Vagina (tissue), 2 donors: ENCODE measurements around the gene TRMT2A. TPM values are rescaled to one million over a fixed set of nuclear protein-coding genes. Genes with fewer than 3 reads are reported as not detected.

Experiments
- DNase-seq, 2 donors: peaks; one replicate each; pipeline ENCODE4 v3.0.0-alpha.2; 2017; ENCODE audit errors: extremely low spot score in 2 of 2
- H3K27ac ChIP-seq: fragments of 200-600 bp; sonication (generic); one replicate; pipeline ENCODE4 v1.5.1; 2019
- H3K27me3 ChIP-seq: fragments of 200-600 bp; sonication (generic); one replicate; pipeline ENCODE4 v1.5.1; 2019
- H3K36me3 ChIP-seq, 2 donors: fragments of 200-600 bp; sonication (generic); one replicate each; pipeline ENCODE4 v1.5.1; 2017 to 2019
- H3K4me1 ChIP-seq: fragments of 200-600 bp; sonication (generic); one replicate; pipeline ENCODE4 v1.5.1; 2019
- H3K4me3 ChIP-seq, 2 donors: fragments of 200-600 bp; sonication (generic); 1 replicate in 1 of 2; 2 replicates in 1 of 2; pipeline ENCODE4 v1.5.1; 2016 to 2019
- H3K9me3 ChIP-seq: fragments of 200-600 bp; sonication (generic); one replicate; pipeline ENCODE4 v1.5.1; 2019
- CTCF ChIP-seq, 3 experiments: fragments of 450-650 bp in 2 of 3; fragments of 200-600 bp in 1 of 3; sonication (generic) in 1 of 3; IDR thresholded peaks; one replicate each; pipeline ENCODE4 v1.5.1; 2017 to 2019; ENCODE audit warnings: antibody characterized with exemption in 3 of 3, mild to moderate bottlenecking in 2 of 3, moderate library complexity in 2 of 3
- POLR2A ChIP-seq, 2 donors: fragments of 450-650 bp; IDR thresholded peaks; one replicate each; pipeline ENCODE4 v1.6.1; 2017; ENCODE audit warnings: antibody characterized with exemption in 2 of 2, mild to moderate bottlenecking in 2 of 2, moderate library complexity in 2 of 2
- POLR2AphosphoS5 ChIP-seq, 2 donors: sonication (generic); formaldehyde crosslinking; IDR thresholded peaks; one replicate each; pipeline ENCODE4 v1.9.0; 2017; ENCODE audit warnings: antibody characterized with exemption in 2 of 2, mild to moderate bottlenecking in 2 of 2, low read depth in 1 of 2; ENCODE audit not compliant: insufficient read depth in 1 of 2
- intact Hi-C: fragments of 100-400 bp; cut with DNase I; formaldehyde crosslinking; loops from one replicate; pipeline ENCODE4 v1.15.1; 2023
- total RNA-seq: library from RNA; depleted of rRNA; stranded (reverse); fragments of >200 nt; gene quantifications from one replicate; pipeline ENCODE4 v1.2.3, GENCODE V29; 2016

Gene TRMT2A
- total RNA-seq, 1 donor from 2014 or later, result 66.5 TPM

GRCh38 chr22:20121856-20122415 is 4.9 kb upstream of the TRMT2A start:
- no peak overlapping the region for H3K4me3 ChIP-seq
- no peaks in the 10 kb centered on the region for H3K27me3 ChIP-seq
- peaks cover 25% of the 10 kb centered on the region for H3K4me1 ChIP-seq
- H3K36me3 ChIP-seq, result peaks cover 0 to 62% of the 10 kb centered on the region in 2 donors
- no peak overlapping the region for H3K27ac ChIP-seq
- intact Hi-C loops, result no loop called here
- TF ChIP-seq POLR2AphosphoS5 (IDR thresholded peaks at IDR 0.05; ENCODE audit: insufficient read depth in 1 of 2, low read depth in 1 of 2) (no peak), POLR2A (IDR thresholded peaks at IDR 0.05) (no peak), CTCF (IDR thresholded peaks at IDR 0.05) (no peak)
- no peaks in the 10 kb centered on the region for H3K9me3 ChIP-seq
- no peak for DNase-seq

- peaks cover 0 to 48% of the 10 kb centered on the region in 2 donors for H3K36me3 ChIP-seq
- peak overlapping the region; percentile 73 to 86 for H3K4me3 ChIP-seq
- DNase-seq, result no peak
- no peaks in the 10 kb centered on the region for H3K9me3 ChIP-seq
- H3K27me3 ChIP-seq, result no peaks in the 10 kb centered on the region
- TF ChIP-seq POLR2AphosphoS5 (IDR thresholded peaks at IDR 0.05; ENCODE audit: insufficient read depth in 1 of 2, low read depth in 1 of 2) (no peak), CTCF (IDR thresholded peaks at IDR 0.05) (no peak), POLR2A (IDR thresholded peaks at IDR 0.05) (no peak)
- intact Hi-C loops, result loop anchor here (10.0 kb wide), 1 partner anchor 1956 kb away; no protein-coding TSS in a partner anchor
- H3K27ac ChIP-seq, result peak overlapping the region; percentile 63
- H3K4me1 ChIP-seq, result peaks cover 40% of the 10 kb centered on the region
Measured at GRCh38 chr22:20118300-20119020, 1.4 kb upstream of the TRMT2A start.

GRCh38 chr22:20117633-20118299 is 740 bp upstream of the TRMT2A start:
- Histone ChIP-seq H3K27me3 (no peaks in the 10 kb centered on the region), H3K4me3 (peak overlapping the region; percentile 73 to 86), H3K4me1 (peaks cover 40% of the 10 kb centered on the region), H3K27ac (peak overlapping the region; percentile 63), H3K9me3 (no peaks in the 10 kb centered on the region), H3K36me3 (peaks cover 0 to 52% of the 10 kb centered on the region in 2 donors)
- intact Hi-C loops, result loop anchor here (10.0 kb wide), 1 partner anchor 1957 kb away; no protein-coding TSS in a partner anchor
- no peak for DNase-seq
- no peak for TF ChIP-seq POLR2AphosphoS5 (IDR thresholded peaks at IDR 0.05; ENCODE audit: insufficient read depth in 1 of 2, low read depth in 1 of 2)
- no peak for TF ChIP-seq CTCF (IDR thresholded peaks at IDR 0.05)
- no peak for TF ChIP-seq POLR2A (IDR thresholded peaks at IDR 0.05)

GRCh38 chr22:20116376-20116950 is 563 bp downstream of the TRMT2A start:
- intact Hi-C loops, result loop anchor here (10.0 kb wide), 1 partner anchor 1958 kb away; no protein-coding TSS in a partner anchor
- DNase-seq, result no peak
- peaks cover 0 to 53% of the 10 kb centered on the region in 2 donors for H3K36me3 ChIP-seq
- peaks cover 40% of the 10 kb centered on the region for H3K4me1 ChIP-seq
- H3K9me3 ChIP-seq, result no peaks in the 10 kb centered on the region
- peak overlapping the region; percentile 73 to 86 for H3K4me3 ChIP-seq
- H3K27ac ChIP-seq, result peak overlapping the region; percentile 82
- TF ChIP-seq CTCF (IDR thresholded peaks at IDR 0.05) (no peak), POLR2A (IDR thresholded peaks at IDR 0.05) (no peak), POLR2AphosphoS5 (IDR thresholded peaks at IDR 0.05; ENCODE audit: insufficient read depth in 1 of 2, low read depth in 1 of 2) (no peak)
- H3K27me3 ChIP-seq, result no peaks in the 10 kb centered on the region
